Left cardiac atrium (tissue), 2 donors: Measurements from ENCODE around the gene ATF7. TPM values are rescaled to one million over a fixed set of nuclear protein-coding genes. Genes with fewer than 3 reads are reported as not detected.

Experiments
- total RNA-seq, 2 donors: library from RNA; stranded (reverse); fragmentation: NEBNext Ultra II Directional; extraction: Animal tissue kit (Norgen Biotek cat#: 25700); gene quantifications; one replicate each; pipeline ENCODE4 v1.2.1, GENCODE V29; 2021
- donor health status: DM: no; HTN: yes; CAD: no; lungs with severe emphysema.
- donor health status: DM: yes; HTN: yes; CAD: no.

ATF7 gene
- total RNA-seq, 2 donors from 2014 or later, result 30.1 to 34.7 TPM

Other genes with a start within 250 kb of the ATF7 start
- gene SP1, start 246.2 kb downstream of the ATF7 start, total RNA-seq, result 10 to 100 TPM; 31.3 to 33.4 TPM
- under 1 TPM in 1 of 2 donors, not detected in 1; 0.34 TPM for gene AMHR2, start 202.5 kb downstream of the ATF7 start, total RNA-seq
- 10 to 100 TPM; 73.5 to 90.2 TPM for gene PRR13, start 184.6 kb downstream of the ATF7 start, total RNA-seq
- 100 to 1,000 TPM; 504 to 545 TPM for gene PCBP2, start 174.3 kb downstream of the ATF7 start, total RNA-seq
- gene MAP3K12, start 126.9 kb downstream of the ATF7 start, total RNA-seq, result 1 to 10 TPM; 9.1 to 9.7 TPM
- 10 to 100 TPM; 12.5 to 15.3 TPM for gene TARBP2, start 125.1 kb downstream of the ATF7 start, total RNA-seq
- not detected for gene NPFF, start 118.9 kb downstream of the ATF7 start, total RNA-seq
- gene ATP5MC2, start 49.7 kb upstream of the ATF7 start, total RNA-seq, result 100 to 1,000 TPM; 416 TPM
- 100 to 1,000 TPM; 141 to 160 TPM for gene CALCOCO1, start 101.1 kb upstream of the ATF7 start, total RNA-seq
- gene CISTR, start 125.6 kb upstream of the ATF7 start, total RNA-seq, result 1 to 10 TPM; 1.4 to 1.9 TPM